ELF-1 (cell line): ENCODE results near the gene SLC39A11.
A peak's percentile ranks its signal among the peaks of the same experiment; 100 is the strongest.
"Not testable (repeated sequence)": the region's sequence is repeated elsewhere in the genome, so short reads cannot be mapped to it uniquely, and the experiment has no call there.

Experiments used
- DNase-seq: peaks from one replicate; pipeline ENCODE4 v3.0.0-alpha.2; 2016; ENCODE audit warnings: low read depth, low spot score

SLC39A11 gene

DNA sequence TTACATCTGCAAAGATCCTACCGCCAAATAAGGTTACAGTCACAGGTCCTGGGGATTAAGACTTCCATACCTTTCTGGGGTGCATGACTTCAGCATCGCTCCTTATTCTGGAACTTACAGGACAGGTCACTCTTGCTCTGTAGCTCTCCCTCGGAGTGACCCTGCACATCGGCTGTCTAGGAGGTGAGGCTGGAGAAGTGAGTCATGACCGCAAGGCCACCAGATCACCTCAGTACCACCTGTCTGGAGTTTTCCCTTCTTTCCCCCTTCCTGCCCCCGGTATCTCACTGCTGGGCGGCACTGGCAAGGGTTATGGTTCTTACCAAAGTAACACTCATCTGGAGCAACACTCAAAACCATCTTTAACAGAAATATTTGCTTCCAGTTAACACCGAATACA is 374.8 kb downstream of the SLC39A11 start:
- no peak for DNase-seq

DNA sequence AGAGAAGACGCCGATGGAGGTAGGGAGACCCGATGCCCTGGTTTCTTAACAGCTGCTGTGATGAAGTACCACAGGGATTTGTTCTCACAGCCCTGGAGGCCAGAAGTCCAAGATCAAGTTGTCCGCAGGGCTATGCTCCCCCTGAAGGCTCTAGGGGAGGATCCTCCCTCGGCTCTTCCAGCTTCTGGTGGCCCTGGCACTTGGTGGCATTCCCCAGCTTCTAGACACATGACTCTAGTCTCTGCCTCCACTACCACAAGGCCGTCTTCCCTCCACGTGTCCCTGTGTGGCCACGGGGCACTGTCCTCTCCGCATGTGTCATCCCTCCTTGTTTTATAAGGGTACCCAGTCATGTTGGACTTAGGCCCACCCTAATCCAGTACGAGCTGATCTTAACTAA is 375.2 kb downstream of the SLC39A11 start:
- no peak for DNase-seq

DNA sequence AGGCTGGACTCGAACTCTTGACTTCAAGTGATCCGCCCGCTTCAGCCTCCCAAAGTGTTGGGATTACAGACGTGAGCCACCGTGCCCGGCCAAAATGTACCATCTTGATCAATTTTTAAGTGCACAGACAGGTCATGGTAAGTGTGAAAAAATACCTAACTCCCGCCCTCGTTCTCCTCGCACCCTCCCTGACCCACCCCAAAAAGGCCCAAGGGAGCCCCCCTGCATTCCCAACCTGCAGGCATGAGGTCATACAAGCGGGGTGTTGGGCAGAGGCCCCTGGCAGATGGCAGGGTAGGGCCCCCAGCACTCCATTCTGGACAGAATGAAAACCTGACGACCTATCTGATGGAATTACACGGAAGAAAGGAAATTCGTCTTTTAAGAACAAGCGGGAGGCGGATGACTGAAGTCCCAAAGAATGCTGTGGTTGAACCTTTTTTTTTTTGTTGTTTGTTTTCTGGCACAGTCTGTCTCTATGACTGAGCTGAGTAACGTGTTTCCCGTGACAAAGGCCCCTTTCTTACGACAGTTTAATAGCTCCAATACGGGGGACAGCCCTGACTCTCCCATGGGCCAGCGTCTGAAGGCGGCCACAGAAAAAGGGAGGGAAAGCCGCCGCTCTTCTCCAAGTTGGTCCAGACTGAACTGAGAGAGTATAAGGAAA is 376.4 kb downstream of the SLC39A11 start:
- peak; percentile 31 for DNase-seq

DNA sequence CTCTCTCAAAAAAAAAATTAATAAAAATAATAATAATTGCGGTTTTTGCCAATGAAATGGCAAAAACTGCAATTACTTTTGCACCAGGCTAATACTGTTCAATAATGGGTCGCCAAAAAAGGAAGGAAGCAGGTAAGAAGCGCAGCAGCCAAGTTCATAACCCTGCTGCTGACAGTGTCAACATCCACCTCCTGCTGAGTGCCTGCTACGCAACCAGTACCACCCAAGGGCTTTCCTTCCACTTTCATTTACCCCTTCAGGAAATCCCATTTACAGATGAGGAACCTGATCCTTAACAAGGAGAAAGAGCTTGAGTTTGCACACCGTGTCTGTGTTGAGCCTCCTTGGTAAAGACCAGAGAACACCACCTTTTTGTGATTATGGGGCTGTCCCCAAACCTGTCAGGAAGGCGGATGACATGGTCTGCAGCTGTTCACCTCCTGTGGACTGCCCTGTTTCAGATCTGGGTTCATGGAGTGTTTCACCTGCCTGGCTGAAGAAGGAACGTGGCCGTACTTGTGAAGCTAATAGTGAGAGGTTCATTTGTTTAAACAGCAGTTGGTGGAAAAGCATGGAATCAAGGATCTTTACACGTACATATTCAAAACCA is 378.0 kb downstream of the SLC39A11 start:
- no peak for DNase-seq

DNA sequence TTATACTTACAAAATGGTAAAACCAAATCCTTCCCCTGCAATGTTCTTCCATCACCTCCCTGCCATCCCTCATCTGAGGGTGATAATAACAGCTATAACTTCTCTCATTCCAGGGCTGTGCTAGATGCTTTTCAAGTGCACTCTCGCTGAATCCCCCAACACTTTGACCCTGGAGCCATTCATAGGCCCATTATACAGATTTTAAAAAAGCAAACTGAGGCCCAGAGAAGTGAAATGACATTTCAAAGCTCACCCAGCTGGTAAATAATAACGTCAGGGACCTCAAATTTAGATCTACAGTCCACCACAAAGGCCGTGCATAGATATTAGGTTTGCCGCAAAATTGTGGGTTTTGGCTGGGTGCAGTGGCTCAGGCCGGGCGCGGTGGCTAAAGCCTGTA is 378.8 kb downstream of the SLC39A11 start:
- DNase-seq, result no peak

DNA sequence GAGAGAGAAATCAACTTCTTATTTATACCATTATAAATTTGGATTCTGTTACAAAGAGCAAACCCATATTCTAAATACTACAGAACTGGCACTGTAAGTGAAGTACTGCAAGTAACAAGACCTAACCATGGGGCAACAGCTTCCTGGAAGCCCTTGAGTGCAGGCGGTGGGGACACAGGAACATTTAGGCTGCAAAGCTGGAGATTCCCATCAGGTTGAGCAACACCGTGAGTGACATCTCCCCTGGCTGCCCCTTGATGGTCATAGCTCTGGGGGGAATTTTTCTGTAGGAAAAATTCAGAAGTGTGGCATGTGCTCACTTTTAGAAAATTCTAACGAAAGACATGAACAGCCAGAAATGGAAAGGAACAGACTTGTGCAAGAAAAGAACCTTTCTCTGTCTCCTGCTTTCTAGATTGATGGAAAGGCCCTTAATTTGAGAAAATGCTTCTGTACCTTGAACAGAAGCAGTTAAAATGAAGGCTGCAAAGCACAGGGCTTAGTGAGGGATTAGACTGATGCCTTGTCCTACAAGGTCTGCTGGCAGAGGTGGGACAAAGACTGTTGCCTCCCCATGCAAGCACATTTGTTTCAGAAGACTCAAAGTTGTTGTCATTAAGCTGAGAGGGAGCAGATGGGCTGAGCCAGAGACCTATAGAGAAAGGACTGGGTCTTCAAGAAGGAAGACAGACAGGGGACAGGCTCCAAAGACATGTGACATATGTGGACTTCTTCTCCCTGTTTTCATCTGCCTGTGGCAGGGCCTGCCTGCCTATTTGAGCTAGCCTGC is 380.8 kb downstream of the SLC39A11 start:
- no peak for DNase-seq

DNA sequence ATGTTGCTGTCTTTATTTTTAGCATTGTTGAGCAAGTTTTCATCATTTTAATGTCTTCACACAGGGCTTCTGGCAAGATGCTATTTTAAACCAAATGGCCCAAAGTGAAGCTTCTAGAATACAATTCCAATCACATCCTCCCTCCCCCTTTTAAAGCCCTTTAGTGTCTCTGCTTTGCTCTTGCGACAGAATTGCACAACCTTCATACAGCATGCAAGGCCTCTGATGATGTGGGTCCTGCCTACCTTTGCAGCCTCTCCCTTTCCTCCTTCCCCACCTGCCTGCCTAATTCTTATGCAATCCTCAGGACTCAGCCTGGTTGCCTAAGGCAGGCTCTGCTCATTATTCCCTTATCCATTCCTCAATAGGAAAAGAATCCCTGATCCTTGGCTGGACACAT is 381.7 kb downstream of the SLC39A11 start:
- no peak for DNase-seq

DNA sequence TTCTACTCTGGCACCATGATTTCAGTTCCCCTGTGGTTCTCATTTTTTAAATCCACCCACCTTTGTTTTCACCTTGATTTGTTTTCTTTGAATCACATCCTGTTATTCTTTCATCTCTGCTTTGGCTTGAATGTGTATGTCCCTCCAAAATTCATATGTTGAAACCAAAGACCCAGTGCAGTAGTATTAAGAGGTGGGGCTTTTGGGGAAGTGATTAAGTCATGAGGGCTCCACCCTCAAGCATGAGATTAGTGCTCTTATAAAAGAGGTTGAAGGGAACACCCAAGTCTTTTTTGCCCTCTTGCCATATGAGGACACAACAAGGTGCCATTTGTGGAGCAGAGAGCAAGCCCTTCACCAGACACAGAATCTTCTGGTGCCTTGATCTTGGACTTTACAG is 382.3 kb downstream of the SLC39A11 start:
- DNase-seq, result no peak

DNA sequence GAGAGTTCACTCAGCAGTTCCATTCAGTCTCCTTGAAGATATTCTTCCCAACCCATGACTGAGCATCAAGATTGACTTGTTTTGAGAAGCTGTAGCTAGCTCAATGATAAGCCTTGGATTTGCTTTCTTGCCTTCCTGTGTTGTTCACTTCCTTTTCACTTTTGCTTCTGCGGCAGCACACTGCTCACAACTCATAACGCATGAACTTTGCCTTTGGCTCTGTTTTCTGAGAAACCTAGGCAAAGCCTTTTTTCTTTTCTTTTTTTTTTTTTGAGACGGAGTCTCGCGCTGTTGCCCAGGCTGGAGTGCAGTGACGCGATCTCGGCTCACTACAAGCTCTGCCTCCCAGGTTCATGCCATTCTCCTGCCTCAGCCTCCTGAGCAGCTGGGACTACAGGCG is 383.8 kb downstream of the SLC39A11 start:
- DNase-seq, result not testable (repeated sequence)

DNA sequence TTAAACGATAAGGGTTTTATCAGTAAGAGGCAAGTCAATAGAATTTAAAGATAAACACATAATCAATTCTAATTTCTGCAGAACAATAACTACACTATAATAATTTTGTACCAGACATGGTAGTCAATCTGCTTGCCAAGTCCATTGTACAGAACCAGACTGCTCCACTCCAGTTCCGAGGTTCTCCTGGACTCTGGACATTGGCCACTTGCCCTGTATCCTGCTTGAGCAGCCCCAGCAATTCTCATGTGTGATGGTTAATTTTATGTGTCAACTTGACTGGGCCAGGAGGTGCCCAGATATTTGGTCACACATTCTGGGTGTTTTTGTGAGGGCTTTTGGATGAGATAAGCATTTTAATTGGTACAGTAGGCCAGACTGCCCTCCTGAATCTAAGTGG is 384.6 kb downstream of the SLC39A11 start:
- DNase-seq, result no peak

DNA sequence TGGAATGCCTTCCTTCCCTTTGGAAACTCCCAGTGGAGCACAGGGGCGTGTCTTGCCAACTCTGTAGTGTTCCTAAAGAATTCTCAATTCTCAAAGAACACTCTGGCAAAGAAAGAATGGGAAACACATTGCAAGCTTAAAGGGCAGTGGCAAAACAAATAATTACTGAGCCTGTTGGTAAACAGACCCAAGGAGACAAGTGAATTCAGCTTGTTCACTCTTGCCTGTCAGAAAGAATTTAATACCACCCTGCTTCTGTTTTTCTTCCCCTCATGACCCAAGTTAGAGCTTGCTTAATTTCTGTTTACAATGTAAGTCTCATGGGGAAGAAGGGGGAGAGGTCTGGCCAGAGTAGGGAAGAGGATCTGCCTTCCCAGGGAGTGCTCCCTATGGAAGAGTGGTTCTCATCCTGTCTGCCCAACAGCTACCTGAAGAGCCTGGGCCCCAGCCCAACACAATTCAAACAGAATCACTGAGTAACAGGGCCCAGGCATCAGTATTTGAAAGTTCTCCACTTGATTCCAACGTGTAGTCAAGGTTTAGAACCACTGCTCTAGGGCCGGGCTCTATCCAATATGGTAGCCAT is 386.0 kb downstream of the SLC39A11 start:
- DNase-seq, result no peak

DNA sequence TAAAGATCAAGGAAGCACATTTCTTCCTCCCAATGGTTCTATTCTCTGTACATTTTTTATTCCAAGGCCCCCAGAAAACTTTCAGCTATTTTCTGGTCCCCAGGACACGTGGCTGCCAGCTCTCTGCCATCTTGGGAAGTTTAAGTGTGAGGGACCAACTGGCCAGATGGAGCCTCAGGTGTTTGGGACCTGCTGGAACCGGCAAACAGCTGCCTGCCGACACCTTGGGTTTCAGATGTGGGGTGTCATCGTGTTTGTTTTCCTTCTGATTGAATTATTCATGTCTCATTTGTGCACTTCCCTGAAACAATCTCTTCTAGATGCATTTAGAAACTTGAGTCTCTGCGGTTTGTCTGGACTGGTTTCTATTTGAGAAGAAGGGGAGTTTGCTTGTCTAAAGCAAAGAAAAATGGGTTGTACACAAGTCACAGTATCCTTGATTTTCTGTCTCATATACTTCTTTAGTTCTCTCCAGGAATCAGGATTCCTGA is 386.5 kb downstream of the SLC39A11 start:
- no peak for DNase-seq

DNA sequence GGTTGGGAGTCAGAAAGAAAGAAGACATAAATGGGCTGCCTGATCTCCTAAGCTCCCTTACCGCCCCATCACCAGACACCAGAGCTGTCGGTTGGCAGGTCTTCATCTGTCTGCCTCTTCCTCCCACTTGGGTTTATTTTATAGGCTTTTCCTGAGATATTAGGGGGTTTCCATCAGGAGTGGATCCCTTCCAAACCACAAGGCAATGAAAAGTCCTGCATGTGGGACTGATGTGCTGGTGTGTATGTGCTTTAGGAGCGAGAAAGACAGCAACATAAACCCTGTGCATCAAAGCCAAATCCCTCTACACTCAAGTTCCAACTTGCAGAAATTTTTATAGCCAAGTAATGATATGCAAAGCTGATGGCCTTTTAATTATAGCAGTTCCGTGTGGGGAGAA is 389.5 kb downstream of the SLC39A11 start:
- DNase-seq, result no peak

DNA sequence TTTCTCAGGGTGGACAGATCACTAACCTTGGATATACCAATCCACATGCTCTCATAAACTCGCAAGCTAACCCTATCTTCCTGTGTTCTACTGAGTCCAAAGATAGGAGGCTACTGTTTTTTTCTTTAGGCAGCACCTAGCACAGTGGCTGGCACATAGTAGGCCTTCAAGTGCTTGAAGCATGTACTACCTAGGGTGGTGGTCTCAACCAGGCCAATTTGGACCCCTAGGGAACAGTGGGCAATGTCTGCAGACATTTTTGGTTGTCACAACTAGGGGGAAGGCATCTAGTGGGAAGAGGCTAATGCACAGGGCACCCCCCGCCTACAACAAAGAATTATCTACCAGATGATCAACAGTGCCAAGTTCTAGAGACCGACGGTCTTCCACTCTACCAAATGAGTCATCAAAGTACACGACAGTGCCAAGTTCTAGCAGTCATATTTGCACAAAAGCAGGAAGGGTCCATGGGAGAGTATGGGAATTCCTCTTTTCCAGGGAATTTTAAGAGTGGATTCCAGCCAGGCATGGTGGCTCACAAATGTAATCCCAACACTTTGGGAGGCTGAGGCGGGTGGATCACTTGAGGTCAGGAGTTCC is 390.3 kb downstream of the SLC39A11 start:
- no peak for DNase-seq

DNA sequence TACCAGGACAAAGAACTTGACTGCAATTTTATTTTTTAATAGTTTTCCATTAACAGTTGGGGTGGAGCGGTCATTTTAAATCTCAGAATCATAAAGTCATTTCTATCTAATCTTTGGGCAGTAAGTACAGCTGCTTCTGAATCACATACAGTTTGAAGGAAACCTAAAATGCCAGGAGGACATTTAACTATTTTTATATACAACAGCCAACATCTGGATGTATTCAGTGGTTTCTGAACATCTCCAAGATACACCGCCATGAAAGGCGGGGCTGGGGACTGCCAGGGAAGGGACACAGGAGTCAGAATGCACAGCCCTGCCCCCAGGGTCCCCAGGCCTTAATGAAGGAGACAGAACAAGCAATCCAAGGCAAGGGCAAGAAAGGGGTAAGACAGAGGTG is 392.3 kb downstream of the SLC39A11 start:
- DNase-seq, result no peak

DNA sequence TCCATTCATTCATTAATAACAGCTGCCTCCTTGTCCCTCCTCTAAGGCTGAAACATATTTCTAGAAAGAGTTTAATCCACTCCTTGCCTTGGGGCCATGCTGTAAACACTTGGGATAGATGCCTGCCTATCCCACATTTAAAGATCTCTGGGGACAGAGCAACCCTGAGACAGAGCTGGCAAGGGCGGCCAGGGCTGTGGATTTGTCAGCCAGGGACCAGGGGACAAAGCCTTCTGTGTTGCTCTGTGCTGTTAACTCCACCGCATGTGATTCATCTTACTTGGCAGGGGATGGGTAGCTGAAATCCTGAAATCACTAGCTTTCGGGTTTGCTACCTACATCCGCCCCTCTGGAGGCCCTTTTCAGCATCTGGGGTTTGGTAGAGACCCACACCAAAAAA is 392.9 kb downstream of the SLC39A11 start:
- no peak for DNase-seq

DNA sequence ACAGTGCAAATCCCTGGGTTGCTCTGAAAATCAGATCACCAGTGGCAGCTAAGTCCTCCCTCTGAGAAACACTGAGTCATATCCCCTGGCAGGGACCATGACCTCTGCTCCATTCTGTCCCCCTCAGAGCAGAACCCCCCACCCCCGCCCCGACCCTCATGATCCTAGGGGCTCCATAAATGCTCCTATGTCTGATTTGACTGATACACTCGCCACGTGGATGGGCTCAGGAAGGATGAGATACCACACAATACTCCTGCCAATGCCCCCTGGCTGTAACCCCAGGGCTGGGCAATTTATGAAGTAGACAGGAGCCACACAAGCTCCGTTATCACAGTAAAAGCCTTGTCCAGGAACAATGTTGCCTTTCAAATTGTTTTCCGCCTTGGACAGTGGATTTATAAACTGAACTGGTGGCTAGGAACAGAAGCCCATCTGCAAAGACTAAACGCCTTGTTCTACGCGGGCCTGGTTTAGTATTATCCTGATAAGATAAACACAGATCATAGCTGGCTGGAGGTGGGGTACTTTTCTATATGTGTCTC is 394.8 kb downstream of the SLC39A11 start:
- DNase-seq, result no peak

DNA sequence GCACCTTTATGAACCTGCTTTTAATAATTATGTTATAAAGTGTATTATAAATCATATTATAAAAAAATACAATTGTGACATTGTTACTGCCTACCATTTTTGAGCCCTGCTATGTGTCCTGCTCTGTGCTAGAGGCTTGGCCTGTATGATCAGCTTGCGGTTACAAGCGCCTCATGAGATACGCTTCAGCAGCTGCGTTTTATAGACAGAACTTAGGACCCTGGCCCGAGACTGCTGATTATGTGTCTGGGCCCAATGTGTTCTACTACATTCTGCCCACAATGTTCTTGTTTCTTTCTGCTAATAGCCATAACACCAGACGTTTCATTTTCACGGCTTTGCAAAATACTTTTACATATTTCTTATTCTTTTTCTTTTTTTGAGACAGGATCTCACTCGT is 395.8 kb downstream of the SLC39A11 start:
- no peak for DNase-seq

DNA sequence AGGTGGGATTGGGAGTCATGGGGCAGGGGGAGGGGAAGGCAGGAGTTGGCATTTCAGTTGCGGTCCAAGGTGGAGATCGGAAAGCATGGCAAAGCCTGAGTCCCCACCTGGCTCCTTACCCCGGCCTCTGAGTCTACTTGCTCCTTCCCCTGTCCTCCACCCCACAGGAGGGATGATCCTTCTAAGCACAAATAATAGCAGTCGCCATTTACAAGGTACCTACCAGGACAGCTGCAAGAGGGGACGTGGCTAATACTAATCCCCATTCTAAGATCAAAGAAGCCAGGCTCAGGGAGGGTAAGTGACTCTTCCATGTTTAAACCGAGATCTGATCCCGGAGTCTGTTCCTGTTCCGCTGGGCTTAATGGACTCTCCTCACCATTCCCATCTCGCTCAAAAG is 396.3 kb downstream of the SLC39A11 start:
- no peak for DNase-seq

DNA sequence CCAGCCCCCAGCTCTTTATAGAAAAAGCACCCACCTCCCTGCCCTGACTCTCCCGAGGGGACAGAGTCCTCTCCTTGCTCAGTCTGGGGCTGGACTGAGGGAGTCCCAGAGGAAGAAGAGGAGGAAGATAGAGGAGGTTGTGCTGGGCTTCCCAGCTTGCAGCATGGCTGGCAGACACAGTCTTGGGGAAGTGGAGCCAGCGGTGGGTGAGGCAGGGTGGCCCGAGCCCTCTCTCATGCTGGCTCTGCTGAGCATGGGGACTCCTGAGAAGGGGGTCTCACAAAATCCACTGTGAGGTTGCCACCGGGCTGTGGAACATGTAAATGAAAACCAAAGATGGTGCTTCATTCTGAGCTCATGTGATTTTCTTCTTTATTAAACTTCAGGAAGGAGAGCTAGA is 398.5 kb downstream of the SLC39A11 start:
- no peak for DNase-seq

DNA sequence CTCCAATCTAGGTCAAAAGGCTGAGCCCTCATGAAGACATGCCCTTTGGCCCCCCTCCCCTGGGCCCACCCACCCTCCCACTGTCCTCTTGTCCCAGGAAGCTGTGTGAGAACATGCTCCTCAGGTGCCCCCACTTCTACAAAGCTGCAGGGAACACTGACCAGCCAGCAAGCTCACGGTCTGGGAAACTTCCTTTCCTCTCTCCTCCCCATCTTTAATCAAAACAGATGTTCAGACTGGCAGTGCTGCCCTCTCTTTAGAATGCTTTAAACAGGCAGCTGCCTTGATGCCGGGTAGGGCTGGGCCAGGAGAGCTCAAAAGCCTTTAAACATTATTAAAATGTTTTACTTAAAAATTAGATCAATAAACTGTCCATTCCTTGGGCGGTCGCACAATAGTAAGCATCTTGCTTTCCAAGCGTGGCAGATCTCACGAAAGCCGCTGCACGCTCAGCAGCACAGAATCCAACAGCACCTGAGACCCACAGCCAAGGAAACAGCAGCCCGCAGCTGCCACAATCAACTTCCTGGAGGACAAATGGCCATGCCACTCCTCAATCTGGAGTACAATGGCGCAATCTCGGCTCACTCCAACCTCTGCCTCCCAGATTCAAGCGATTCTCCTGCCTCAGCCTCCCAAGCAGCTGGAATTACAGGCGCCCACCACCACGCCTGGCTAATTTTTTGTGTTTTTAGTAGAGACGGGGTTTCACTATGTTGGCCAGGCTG is 399.2 kb downstream of the SLC39A11 start:
- DNase-seq, result no peak
